GM12878 (cell line): ENCODE data around the gene MEIS2. TPM values are rescaled to one million over a fixed set of nuclear protein-coding genes. Genes with fewer than 3 reads are reported as not detected.

ENCODE experiments used
- BMI1 ChIP-seq: fragments of 450-650 bp; IDR thresholded peaks from 2 replicates; pipeline ENCODE4 v1.6.1; 2016; ENCODE audit warnings: mild to moderate bottlenecking, moderate library complexity, borderline replicate concordance
- CHD2 ChIP-seq: IDR thresholded peaks from 2 replicates; pipeline ENCODE4 v1.6.1; 2011; ENCODE audit warnings: low read depth, low read length, improper control_type of control experiment, borderline replicate concordance
- DPF2 ChIP-seq: fragments of 450-650 bp; IDR thresholded peaks from 2 replicates; pipeline ENCODE4 v1.6.1; 2017; ENCODE audit warnings: mild to moderate bottlenecking
- FOS ChIP-seq: IDR thresholded peaks from 3 replicates; pipeline ENCODE4 v1.6.1; 2011; ENCODE audit warnings: borderline replicate concordance; ENCODE audit not compliant: insufficient read length; ENCODE audit errors: extremely low read depth
- FOXK2 ChIP-seq: fragments of 450-650 bp; IDR thresholded peaks from 2 replicates; pipeline ENCODE4 v1.6.1; 2017; ENCODE audit warnings: mild to moderate bottlenecking, moderate library complexity
- KAT2A ChIP-seq: conservative IDR thresholded peaks from 2 replicates; pipeline ENCODE4 v1.6.1; 2011; ENCODE audit warnings: low read depth, low read length; ENCODE audit not compliant: control insufficient read depth
- KDM1A ChIP-seq: fragments of 200-600 bp; sonication (generic); IDR thresholded peaks from 2 replicates; pipeline ENCODE4 v1.6.1; 2016; ENCODE audit warnings: borderline replicate concordance
- PKNOX1 ChIP-seq: fragments of 450-650 bp; IDR thresholded peaks from 2 replicates; pipeline ENCODE4 v1.6.1; 2016; ENCODE audit warnings: mild to moderate bottlenecking
- POLR2AphosphoS2 ChIP-seq: IDR thresholded peaks from 2 replicates; pipeline ENCODE4 v1.6.1; 2011; ENCODE audit warnings: low read depth, mild to moderate bottlenecking, low read length, improper control_type of control experiment, moderate library complexity
- POU2F2 ChIP-seq: IDR thresholded peaks from 3 replicates; pipeline ENCODE4 v1.6.1; 2011; ENCODE audit warnings: low read depth, mild to moderate bottlenecking, low read length, borderline replicate concordance
- RAD51 ChIP-seq: fragments of 450-650 bp; IDR thresholded peaks from 2 replicates; pipeline ENCODE4 v1.6.1; 2016; ENCODE audit warnings: moderate library complexity, mild to moderate bottlenecking, inconsistent platforms
- RBBP5 ChIP-seq: fragments of 200-600 bp; sonication (generic); conservative IDR thresholded peaks from 2 replicates; pipeline ENCODE4 v1.6.1; 2016
- SKIL ChIP-seq: fragments of 450-650 bp; IDR thresholded peaks from 2 replicates; pipeline ENCODE4 v1.6.1; 2017; ENCODE audit warnings: mild to moderate bottlenecking, low read depth, inconsistent platforms; ENCODE audit not compliant: poor library complexity, severe bottlenecking
- SP1 ChIP-seq: IDR thresholded peaks from one replicate; pipeline ENCODE4 v1.6.1; 2011; ENCODE audit warnings: low read depth, low read length
- TBL1XR1 ChIP-seq: IDR thresholded peaks from 2 replicates; pipeline ENCODE4 v1.6.1; 2012; ENCODE audit warnings: low read depth, low read length, improper control_type of control experiment
- ZBED1 ChIP-seq: IDR thresholded peaks from 2 replicates; pipeline ENCODE4 v1.6.1; 2016; ENCODE audit warnings: borderline replicate concordance
- polyA plus RNA-seq, 11 experiments: library from polyadenylated mRNA; depleted of rRNA in 4 of 11; unstranded in 6 of 11; stranded (reverse) in 5 of 11; fragments of >200 nt; fragmentation: Nextera tagmentation in 4 of 11; fragmentation: Illumina TruSeq in 1 of 11; extraction: Ambion mirVana in 4 of 11; extraction: Trizol in 1 of 11; gene quantifications; 1 replicate in 1 of 11; 2 replicates in 10 of 11; pipeline versions ENCODE4 v1.2.1 to v1.2.3, GENCODE V29; 2011 to 2016; ENCODE audit warnings: inconsistent platforms in 2 of 11, missing spikeins in 2 of 11, low read depth in 1 of 11
- total RNA-seq, 4 experiments: library from RNA; depleted of rRNA in 3 of 4; stranded (reverse); fragments of >200 nt in 3 of 4; fragmentation: Illumina TruSeq in 1 of 4; extraction: Trizol in 1 of 4; gene quantifications; 2 replicates each; pipeline versions ENCODE4 v1.2.1 to v1.2.3, GENCODE V29; 2013 to 2021
- TF ChIP-seq, protein P1 (sequence below), 3 experiments: IDR thresholded peaks in 2 of 3; conservative IDR thresholded peaks in 1 of 3; 2 replicates each; pipeline ENCODE4 v1.5.1; 2011; ENCODE audit warnings: low read depth in 3 of 3, low read length in 3 of 3, mild to moderate bottlenecking in 3 of 3, control low read depth in 2 of 3, moderate library complexity in 2 of 3, inconsistent platforms in 1 of 3, mixed read lengths in 1 of 3; ENCODE audit not compliant: control insufficient read depth in 2 of 3, insufficient read depth in 1 of 3; ENCODE audit errors: extremely low read depth in 1 of 3
- TF ChIP-seq, protein P2 (sequence below): IDR thresholded peaks from 2 replicates; pipeline ENCODE4 v1.6.1; 2011; ENCODE audit warnings: mild to moderate bottlenecking, low read depth, low read length, moderate library complexity; ENCODE audit not compliant: insufficient replicate concordance
- TF ChIP-seq, protein P3 (sequence below): IDR thresholded peaks from 2 replicates; pipeline ENCODE4 v1.6.1; 2012; ENCODE audit warnings: mild to moderate bottlenecking, low read depth, low read length

Gene MEIS2
- total and polyA plus RNA-seq, 10 of the 15 experiments (the other 5 are each of a cell fraction or from before 2014, with no cell fraction given) = 9.2 to 54.0 (median 20.4) TPM

DNA sequence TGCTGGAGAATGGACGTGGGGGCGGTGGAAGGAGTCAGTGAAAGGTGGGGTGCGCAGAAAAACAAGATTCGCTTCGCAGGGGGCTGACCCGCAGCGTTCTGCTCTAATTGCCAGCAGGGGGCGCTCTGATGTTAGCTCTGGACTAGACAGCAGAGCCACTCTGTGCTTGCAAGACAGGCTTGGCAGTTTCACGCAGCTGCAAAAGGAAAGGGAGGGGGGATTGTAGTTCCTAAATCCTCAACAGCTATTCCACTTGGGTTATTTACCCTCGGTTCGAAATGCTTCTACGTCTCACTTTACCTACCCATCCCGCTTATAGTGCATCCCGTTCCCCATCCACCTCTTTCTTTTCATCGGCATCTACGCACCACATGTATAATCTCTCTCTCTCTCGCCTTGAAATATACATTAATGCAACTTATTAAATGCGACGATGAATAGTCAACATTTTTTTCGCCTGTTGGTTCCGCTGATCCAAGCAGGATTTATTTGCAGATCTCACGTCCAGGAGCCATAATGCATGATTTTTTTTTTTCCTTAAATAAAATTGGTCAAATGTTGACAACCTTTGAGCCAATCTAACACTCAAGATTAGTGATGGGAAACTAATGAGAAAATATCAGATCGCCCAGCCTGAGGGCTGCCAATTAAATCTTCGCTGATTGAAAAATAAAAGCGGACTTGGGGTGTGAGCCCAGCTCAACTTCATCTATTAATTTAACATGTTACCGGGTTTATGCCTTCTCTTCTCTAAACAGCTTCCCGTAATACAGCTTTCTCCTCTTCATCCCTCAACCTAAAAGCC is 216.4 kb downstream of the MEIS2 start (continued):
- TF ChIP-seq, protein P1, sequence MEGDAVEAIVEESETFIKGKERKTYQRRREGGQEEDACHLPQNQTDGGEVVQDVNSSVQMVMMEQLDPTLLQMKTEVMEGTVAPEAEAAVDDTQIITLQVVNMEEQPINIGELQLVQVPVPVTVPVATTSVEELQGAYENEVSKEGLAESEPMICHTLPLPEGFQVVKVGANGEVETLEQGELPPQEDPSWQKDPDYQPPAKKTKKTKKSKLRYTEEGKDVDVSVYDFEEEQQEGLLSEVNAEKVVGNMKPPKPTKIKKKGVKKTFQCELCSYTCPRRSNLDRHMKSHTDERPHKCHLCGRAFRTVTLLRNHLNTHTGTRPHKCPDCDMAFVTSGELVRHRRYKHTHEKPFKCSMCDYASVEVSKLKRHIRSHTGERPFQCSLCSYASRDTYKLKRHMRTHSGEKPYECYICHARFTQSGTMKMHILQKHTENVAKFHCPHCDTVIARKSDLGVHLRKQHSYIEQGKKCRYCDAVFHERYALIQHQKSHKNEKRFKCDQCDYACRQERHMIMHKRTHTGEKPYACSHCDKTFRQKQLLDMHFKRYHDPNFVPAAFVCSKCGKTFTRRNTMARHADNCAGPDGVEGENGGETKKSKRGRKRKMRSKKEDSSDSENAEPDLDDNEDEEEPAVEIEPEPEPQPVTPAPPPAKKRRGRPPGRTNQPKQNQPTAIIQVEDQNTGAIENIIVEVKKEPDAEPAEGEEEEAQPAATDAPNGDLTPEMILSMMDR (IDR thresholded peaks at IDR 0.05 in 2 of 3, conservative IDR thresholded peaks at IDR 0.05 in 1 of 3; ENCODE audit: control insufficient read depth in 2 of 3, extremely low read depth in 1 of 3, insufficient read depth in 1 of 3, low read depth in 3 of 3, low read length in 3 of 3) = peak; percentile 75 to 93 (median 77)
- TF ChIP-seq KDM1A = no peak
- TF ChIP-seq KAT2A = no peak
- no peak for TF ChIP-seq FOXK2
- no peak for TF ChIP-seq POLR2AphosphoS2
- TF ChIP-seq FOS = no peak
- TF ChIP-seq, protein P2, sequence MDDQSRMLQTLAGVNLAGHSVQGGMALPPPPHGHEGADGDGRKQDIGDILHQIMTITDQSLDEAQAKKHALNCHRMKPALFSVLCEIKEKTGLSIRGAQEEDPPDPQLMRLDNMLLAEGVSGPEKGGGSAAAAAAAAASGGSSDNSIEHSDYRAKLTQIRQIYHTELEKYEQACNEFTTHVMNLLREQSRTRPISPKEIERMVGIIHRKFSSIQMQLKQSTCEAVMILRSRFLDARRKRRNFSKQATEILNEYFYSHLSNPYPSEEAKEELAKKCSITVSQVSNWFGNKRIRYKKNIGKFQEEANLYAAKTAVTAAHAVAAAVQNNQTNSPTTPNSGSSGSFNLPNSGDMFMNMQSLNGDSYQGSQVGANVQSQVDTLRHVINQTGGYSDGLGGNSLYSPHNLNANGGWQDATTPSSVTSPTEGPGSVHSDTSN = no peak
- no peak for TF ChIP-seq SP1
- TF ChIP-seq CHD2 = no peak
- TF ChIP-seq, protein P3, sequence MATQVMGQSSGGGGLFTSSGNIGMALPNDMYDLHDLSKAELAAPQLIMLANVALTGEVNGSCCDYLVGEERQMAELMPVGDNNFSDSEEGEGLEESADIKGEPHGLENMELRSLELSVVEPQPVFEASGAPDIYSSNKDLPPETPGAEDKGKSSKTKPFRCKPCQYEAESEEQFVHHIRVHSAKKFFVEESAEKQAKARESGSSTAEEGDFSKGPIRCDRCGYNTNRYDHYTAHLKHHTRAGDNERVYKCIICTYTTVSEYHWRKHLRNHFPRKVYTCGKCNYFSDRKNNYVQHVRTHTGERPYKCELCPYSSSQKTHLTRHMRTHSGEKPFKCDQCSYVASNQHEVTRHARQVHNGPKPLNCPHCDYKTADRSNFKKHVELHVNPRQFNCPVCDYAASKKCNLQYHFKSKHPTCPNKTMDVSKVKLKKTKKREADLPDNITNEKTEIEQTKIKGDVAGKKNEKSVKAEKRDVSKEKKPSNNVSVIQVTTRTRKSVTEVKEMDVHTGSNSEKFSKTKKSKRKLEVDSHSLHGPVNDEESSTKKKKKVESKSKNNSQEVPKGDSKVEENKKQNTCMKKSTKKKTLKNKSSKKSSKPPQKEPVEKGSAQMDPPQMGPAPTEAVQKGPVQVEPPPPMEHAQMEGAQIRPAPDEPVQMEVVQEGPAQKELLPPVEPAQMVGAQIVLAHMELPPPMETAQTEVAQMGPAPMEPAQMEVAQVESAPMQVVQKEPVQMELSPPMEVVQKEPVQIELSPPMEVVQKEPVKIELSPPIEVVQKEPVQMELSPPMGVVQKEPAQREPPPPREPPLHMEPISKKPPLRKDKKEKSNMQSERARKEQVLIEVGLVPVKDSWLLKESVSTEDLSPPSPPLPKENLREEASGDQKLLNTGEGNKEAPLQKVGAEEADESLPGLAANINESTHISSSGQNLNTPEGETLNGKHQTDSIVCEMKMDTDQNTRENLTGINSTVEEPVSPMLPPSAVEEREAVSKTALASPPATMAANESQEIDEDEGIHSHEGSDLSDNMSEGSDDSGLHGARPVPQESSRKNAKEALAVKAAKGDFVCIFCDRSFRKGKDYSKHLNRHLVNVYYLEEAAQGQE = no peak
- no peak for TF ChIP-seq BMI1
- no peak for TF ChIP-seq DPF2
- no peak for TF ChIP-seq TBL1XR1
- no peak for TF ChIP-seq RAD51
- no peak for TF ChIP-seq PKNOX1
- TF ChIP-seq SKIL = no peak
- TF ChIP-seq RBBP5 = no peak
- TF ChIP-seq POU2F2 = 0 out of 3 replicates have a peak, but pooled peaks have one; percentile 53
- no peak for TF ChIP-seq ZBED1
